OCI-LY1 (cell line): ENCODE data around the gene ZZZ3.

Experiments used
- EZH2 ChIP-seq: fragments of 200-600 bp; sonication (generic), shearing (Covaris generic); IDR thresholded peaks from 2 replicates; pipeline ENCODE4 v1.8.0; 2017; ENCODE audit warnings: borderline replicate concordance, mixed run types, mild to moderate bottlenecking, antibody characterized with exemption, low read length, moderate library complexity, mixed read lengths
- TF ChIP-seq, protein P1 (sequence below): fragments of 200-600 bp; sonication (generic), shearing (Covaris generic); IDR thresholded peaks from 2 replicates; pipeline ENCODE4 v1.5.1; 2017; ENCODE audit warnings: mild to moderate bottlenecking, antibody characterized with exemption, low read length, moderate library complexity, mixed read lengths

DNA sequence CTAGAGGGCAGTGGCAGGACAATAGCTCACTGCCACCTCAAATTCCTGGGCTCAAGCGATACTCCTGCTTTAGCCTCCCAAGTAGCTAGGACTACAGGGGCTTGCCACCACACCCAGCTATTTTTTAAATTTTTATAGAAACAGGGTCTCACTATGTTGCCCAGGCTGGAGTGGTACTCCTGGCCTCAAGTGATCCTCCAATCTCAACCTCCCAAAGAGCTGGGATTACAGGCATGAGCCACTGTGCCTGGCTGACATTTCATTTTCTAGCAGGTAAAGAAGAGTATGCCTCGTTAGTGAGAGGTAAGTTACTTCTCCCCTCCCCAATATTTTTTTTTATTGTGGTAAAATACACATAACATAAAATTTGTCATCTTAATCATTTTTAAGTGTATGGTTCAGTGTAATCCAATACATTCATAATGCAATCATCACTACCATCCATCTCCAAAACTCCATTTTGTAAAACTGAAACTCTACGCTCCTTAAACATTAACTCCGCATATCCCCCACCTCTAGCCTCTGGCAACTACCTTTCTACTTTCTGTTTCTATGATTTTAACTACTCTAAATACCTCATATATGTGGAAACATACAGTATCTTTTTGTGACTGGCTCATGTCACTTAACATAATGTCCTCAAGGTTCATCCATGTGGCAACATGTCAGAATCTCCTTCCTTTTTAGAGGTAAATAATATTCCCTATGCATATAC is 22.4 kb downstream of the ZZZ3 start:
- TF ChIP-seq, protein P1, sequence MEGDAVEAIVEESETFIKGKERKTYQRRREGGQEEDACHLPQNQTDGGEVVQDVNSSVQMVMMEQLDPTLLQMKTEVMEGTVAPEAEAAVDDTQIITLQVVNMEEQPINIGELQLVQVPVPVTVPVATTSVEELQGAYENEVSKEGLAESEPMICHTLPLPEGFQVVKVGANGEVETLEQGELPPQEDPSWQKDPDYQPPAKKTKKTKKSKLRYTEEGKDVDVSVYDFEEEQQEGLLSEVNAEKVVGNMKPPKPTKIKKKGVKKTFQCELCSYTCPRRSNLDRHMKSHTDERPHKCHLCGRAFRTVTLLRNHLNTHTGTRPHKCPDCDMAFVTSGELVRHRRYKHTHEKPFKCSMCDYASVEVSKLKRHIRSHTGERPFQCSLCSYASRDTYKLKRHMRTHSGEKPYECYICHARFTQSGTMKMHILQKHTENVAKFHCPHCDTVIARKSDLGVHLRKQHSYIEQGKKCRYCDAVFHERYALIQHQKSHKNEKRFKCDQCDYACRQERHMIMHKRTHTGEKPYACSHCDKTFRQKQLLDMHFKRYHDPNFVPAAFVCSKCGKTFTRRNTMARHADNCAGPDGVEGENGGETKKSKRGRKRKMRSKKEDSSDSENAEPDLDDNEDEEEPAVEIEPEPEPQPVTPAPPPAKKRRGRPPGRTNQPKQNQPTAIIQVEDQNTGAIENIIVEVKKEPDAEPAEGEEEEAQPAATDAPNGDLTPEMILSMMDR, result no peak
- TF ChIP-seq EZH2, result no peak
